Transverse colon (tissue), 4 donors: Measurements from ENCODE around the gene KRT80. TPM values are rescaled to one million over a fixed set of nuclear protein-coding genes. Genes with fewer than 3 reads are reported as not detected.

Experiments used
- DNase-seq: peaks from one replicate; pipeline ENCODE4 v3.0.0-alpha.2; 2019
- H3K27ac ChIP-seq, 4 donors: fragments of 200-600 bp; sonication (generic); 2 replicates each; pipeline ENCODE4 v1.5.1; 2016 to 2018; ENCODE audit warnings: inconsistent platforms in 4 of 4
- H3K27me3 ChIP-seq: fragments of 200-600 bp; sonication (generic); 2 replicates; pipeline ENCODE4 v1.5.1; 2017; ENCODE audit warnings: inconsistent platforms
- H3K36me3 ChIP-seq, 4 donors: fragments of 200-600 bp; sonication (generic); 2 replicates each; pipeline ENCODE4 v1.5.1; 2017 to 2019; ENCODE audit warnings: inconsistent platforms in 4 of 4
- H3K4me1 ChIP-seq, 4 donors: fragments of 200-600 bp; sonication (generic); 2 replicates each; pipeline ENCODE4 v1.5.1; 2017 to 2020; ENCODE audit warnings: inconsistent platforms in 4 of 4
- H3K4me3 ChIP-seq, 4 donors: fragments of 200-600 bp; sonication (generic); 1 replicate in 1 of 4; 2 replicates in 3 of 4; pipeline versions ENCODE4 v1.5.1 to v1.6.1; 2017 to 2019; ENCODE audit warnings: inconsistent platforms in 4 of 4
- H3K9me3 ChIP-seq, 2 donors: fragments of 200-600 bp; sonication (generic); 2 replicates each; pipeline ENCODE4 v1.5.1; 2017 to 2019; ENCODE audit warnings: inconsistent platforms in 2 of 2
- CTCF ChIP-seq, 5 experiments: fragments of 200-600 bp in 3 of 5; fragments of 450-650 bp in 2 of 5; sonication (generic) in 3 of 5; IDR thresholded peaks; 1 replicate in 2 of 5; 2 replicates in 3 of 5; pipeline ENCODE4 v1.5.1; 2016 to 2017; ENCODE audit warnings: antibody characterized with exemption in 5 of 5, inconsistent platforms in 3 of 5, mild to moderate bottlenecking in 2 of 5, moderate library complexity in 1 of 5
- EP300 ChIP-seq: sonication (generic); formaldehyde crosslinking; IDR thresholded peaks from one replicate; pipeline ENCODE4 v1.6.1; 2017; ENCODE audit warnings: antibody characterized with exemption, low read depth
- POLR2A ChIP-seq: fragments of 450-650 bp; IDR thresholded peaks from one replicate; pipeline ENCODE4 v1.6.1; 2016; ENCODE audit warnings: antibody characterized with exemption, mild to moderate bottlenecking, moderate library complexity
- POLR2AphosphoS5 ChIP-seq, 3 donors: sonication (generic); formaldehyde crosslinking; IDR thresholded peaks; one replicate each; pipeline ENCODE4 v1.6.1; 2016; ENCODE audit warnings: antibody characterized with exemption in 3 of 3
- WGBS, 2 donors: methylation state at CpG; one replicate each; pipeline ENCODE4 v1.1.5; 2018; ENCODE audit warnings: low coverage in 1 of 2; 5-methylcytosine and 5-hydroxymethylcytosine counted together
- in situ Hi-C, 4 donors: fragments of 200-750 bp; cut with MboI; loops; one replicate each; pipeline versions ENCODE4 v1.15.0 to v1.15.1; 2017; ENCODE audit warnings: low sequenced_read_pairs in 3 of 4, low pct_ligation_motif_present in 1 of 4, low pct_unique_long_range_greater_than_20kb in 1 of 4
- intact Hi-C: fragments of 100-400 bp; cut with DNase I; formaldehyde crosslinking; loops from one replicate; pipeline ENCODE4 v1.15.1; 2023; ENCODE audit warnings: low total_unique reads
- total RNA-seq, 4 donors: library from RNA; depleted of rRNA; stranded (reverse); fragments of >200 nt; gene quantifications; one replicate each; pipeline ENCODE4 v1.1.0, GENCODE V29; 2016

KRT80 gene
- total RNA-seq, 4 donors from 2014 or later, result 0.14 TPM; not detected in 3

DNA sequence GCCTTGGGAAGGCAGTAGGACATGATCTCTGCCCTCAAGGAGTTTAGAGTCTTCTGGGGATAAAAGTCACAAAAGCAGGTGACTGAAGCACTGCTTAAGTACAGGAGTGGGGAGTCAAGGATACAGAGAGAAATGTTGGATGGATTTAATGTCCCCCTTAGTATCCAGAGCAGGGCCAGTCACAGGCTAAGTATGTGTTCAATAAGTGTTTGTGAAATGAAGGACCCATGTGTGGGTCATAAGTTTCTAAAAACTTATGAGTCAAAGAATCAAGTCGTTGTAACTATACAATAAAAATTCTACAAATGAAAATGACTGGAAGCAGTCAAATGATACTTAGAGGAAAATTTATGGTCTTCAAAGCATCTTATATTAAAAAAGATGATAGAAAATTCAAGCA, 25.1 kb downstream of the KRT80 start:
- no peaks in the 10 kb centered on the region for H3K9me3 ChIP-seq
- peaks cover 0 to 10% (median 1%) of the 10 kb centered on the region in 4 donors for H3K4me1 ChIP-seq
- no peak for DNase-seq
- in situ Hi-C loops (no loop called here), intact Hi-C loops (no loop called here)
- H3K4me3 ChIP-seq, result no peak overlapping the region
- H3K27me3 ChIP-seq, result no peaks in the 10 kb centered on the region
- no peak for TF ChIP-seq CTCF (IDR thresholded peaks at IDR 0.05)
- 57 to 58% methylated on average over 1 of the region's 1 CpG for whole genome bisulfite sequencing, 2 donors
- no peaks in the 10 kb centered on the region for H3K36me3 ChIP-seq
- no peak overlapping the region for H3K27ac ChIP-seq

GRCh38 chr12:52165096-52165855, 26.5 kb downstream of the KRT80 start:
- no peak overlapping the region for H3K4me3 ChIP-seq
- no peak overlapping the region for H3K27ac ChIP-seq
- H3K36me3 ChIP-seq, result no peaks in the 10 kb centered on the region
- TF ChIP-seq POLR2A (no peak), CTCF (IDR thresholded peaks at IDR 0.05) (no peak)
- no peaks in the 10 kb centered on the region for H3K9me3 ChIP-seq
- H3K4me1 ChIP-seq, result peaks cover 0 to 10% (median 1%) of the 10 kb centered on the region in 4 donors
- no peaks in the 10 kb centered on the region for H3K27me3 ChIP-seq
- 60 to 79% methylated on average over 1 to 13 of the region's 13 CpGs for WGBS, 2 donors
- intact Hi-C loops (no loop called here), in situ Hi-C loops (no loop called here)
- no peak for DNase-seq

- no peak for DNase-seq
- H3K36me3 ChIP-seq, result no peaks in the 10 kb centered on the region
- H3K4me1 ChIP-seq, result peaks cover 0 to 10% (median 1%) of the 10 kb centered on the region in 4 donors
- H3K9me3 ChIP-seq, result no peaks in the 10 kb centered on the region
- in situ Hi-C loops (no loop called here), intact Hi-C loops (no loop called here)
- WGBS, 2 donors, result 63% methylated on average over 13 of the region's 13 CpGs; no CpG with 5 or more reads in 1 of the 2 donors
- H3K27ac ChIP-seq, result no peak overlapping the region
- H3K4me3 ChIP-seq, result no peak overlapping the region
- no peak for TF ChIP-seq EP300
- TF ChIP-seq CTCF (IDR thresholded peaks at IDR 0.05), result no peak
- no peak for TF ChIP-seq POLR2AphosphoS5 (IDR thresholded peaks at IDR 0.05)
- no peak for TF ChIP-seq POLR2A
- H3K27me3 ChIP-seq, result no peaks in the 10 kb centered on the region
These were observed 27.2 kb downstream of the KRT80 start for GRCh38 chr12:52164624-52165023.

- peaks cover 0 to 10% (median 1%) of the 10 kb centered on the region in 4 donors for H3K4me1 ChIP-seq
- H3K36me3 ChIP-seq, result no peaks in the 10 kb centered on the region
- H3K27me3 ChIP-seq, result no peaks in the 10 kb centered on the region
- in situ Hi-C loops (no loop called here), intact Hi-C loops (no loop called here)
- no peak overlapping the region for H3K4me3 ChIP-seq
- H3K9me3 ChIP-seq, result no peaks in the 10 kb centered on the region
- no peak for DNase-seq
- TF ChIP-seq EP300, result no peak
- no peak for TF ChIP-seq POLR2A
- no peak for TF ChIP-seq CTCF (IDR thresholded peaks at IDR 0.05)
- no peak for TF ChIP-seq POLR2AphosphoS5 (IDR thresholded peaks at IDR 0.05)
- H3K27ac ChIP-seq, result no peak overlapping the region
- 93% methylated on average over 2 to 3 of the region's 3 CpGs for WGBS, 2 donors
These were observed 28.8 kb downstream of the KRT80 start for GRCh38 chr12:52162981-52163380.
